ENCODE data around the gene MAPK1. TPM values are rescaled to one million over a fixed set of nuclear protein-coding genes. Genes with fewer than 3 reads are reported as not detected.

The MAPK1 gene
- total and polyA plus RNA-seq, 4 experiments from 2014 or later: 73.8 to 117 (median 97.6) TPM

DNA sequence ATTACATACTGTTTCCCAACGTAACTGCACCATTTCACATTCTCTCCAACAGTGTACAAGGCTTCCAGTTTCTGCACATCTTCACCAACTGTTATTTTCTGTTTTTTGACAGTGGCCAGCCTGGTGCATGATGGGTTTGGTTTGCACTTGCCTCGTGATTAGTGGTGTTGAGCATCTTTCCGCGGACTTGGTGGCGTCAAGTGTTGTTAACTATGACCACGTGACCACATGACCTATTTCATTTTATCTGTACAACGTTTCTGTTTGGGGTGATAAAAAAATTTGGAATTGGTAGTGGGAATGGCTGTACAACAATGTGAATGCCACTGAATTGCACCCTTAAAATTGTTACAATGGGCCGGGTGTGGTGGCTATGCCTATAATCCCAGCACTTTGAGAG lies 129.4 kb downstream of the MAPK1 start:
- Histone ChIP-seq H3K4me3 (ENCODE audit: low read length in 2 of 2) (no peak overlapping the region), H3K9me3 (ENCODE audit: control insufficient read depth in 1 of 2, low read length in 2 of 2) (no peaks in the 10 kb centered on the region), H3K27ac (ENCODE audit: low read depth, low read length) (no peak overlapping the region), H3K4me1 (ENCODE audit: insufficient read depth, low read length) (peaks cover 13% of the 10 kb centered on the region), H3K36me3 (ENCODE audit: insufficient read depth, low read length) (no peaks in the 10 kb centered on the region), H3K27me3 (ENCODE audit: insufficient read depth, low read length) (no peaks in the 10 kb centered on the region)
- Mint-ChIP-seq H3K4me1 (peaks cover 15 to 19% (median 17%) of the 10 kb centered on the region in 4 donors), H3K27me3 (no peaks in the 10 kb centered on the region), H3K4me3 (peak overlapping the region in 1 of 8 donors; percentile 5), H3K9me3 (no peaks in the 10 kb centered on the region), H3K27ac (peak overlapping the region in 2 of 7 donors; percentile 70 to 72), H3K36me3 (peaks cover 0 to 3% of the 10 kb centered on the region in 2 donors)
- intact Hi-C loops (cut with micrococcal nuclease): no loop called here
- DNase-seq: no peak
- ChIA-PET CTCF (ENCODE audit: partially characterized antibody) (no interaction called here), POLR2A (ENCODE audit: partially characterized antibody) (no interaction called here)

DNA sequence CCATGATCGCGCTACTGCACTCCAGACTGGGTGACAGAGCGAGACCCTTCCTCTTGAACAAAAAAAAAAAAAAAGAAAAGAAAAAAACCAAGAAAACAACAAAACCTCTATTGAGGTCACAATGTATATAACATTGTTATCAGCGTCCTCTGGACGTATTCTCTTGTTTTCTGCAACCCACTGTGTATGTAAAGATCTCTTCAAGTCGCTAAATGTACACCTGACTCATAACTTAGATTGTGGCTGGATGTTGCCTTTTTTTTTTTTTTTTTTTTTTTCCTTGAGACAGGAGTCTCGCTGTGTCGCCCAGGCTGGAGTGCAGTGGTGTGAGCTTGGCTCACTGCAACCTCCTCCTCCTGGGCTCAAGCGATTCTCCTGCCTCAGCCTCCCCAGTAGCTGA lies 130.5 kb downstream of the MAPK1 start:
- Histone ChIP-seq H3K27ac (ENCODE audit: low read depth, low read length) (no peak overlapping the region), H3K4me3 (ENCODE audit: low read length in 2 of 2) (no peak overlapping the region), H3K4me1 (ENCODE audit: insufficient read depth, low read length) (peaks cover 13% of the 10 kb centered on the region), H3K9me3 (ENCODE audit: control insufficient read depth in 1 of 2, low read length in 2 of 2) (no peaks in the 10 kb centered on the region), H3K27me3 (ENCODE audit: insufficient read depth, low read length) (no peaks in the 10 kb centered on the region), H3K36me3 (ENCODE audit: insufficient read depth, low read length) (no peaks in the 10 kb centered on the region)
- Mint-ChIP-seq H3K27me3 (no peaks in the 10 kb centered on the region), H3K9me3 (no peaks in the 10 kb centered on the region), H3K4me3 (peak overlapping the region in 5 of 8 donors; percentile 12 to 75 (median 38)), H3K27ac (peak overlapping the region in 1 of 7 donors; percentile 70), H3K36me3 (peaks cover 0 to 3% of the 10 kb centered on the region in 2 donors), H3K4me1 (peaks cover 15 to 19% (median 17%) of the 10 kb centered on the region in 4 donors)
- intact Hi-C loops (cut with micrococcal nuclease): no loop called here
- DNase-seq: no peak
- POLR2A ChIA-PET (ENCODE audit: partially characterized antibody): no interaction called here
- CTCF ChIA-PET (ENCODE audit: partially characterized antibody): no interaction called here

DNA sequence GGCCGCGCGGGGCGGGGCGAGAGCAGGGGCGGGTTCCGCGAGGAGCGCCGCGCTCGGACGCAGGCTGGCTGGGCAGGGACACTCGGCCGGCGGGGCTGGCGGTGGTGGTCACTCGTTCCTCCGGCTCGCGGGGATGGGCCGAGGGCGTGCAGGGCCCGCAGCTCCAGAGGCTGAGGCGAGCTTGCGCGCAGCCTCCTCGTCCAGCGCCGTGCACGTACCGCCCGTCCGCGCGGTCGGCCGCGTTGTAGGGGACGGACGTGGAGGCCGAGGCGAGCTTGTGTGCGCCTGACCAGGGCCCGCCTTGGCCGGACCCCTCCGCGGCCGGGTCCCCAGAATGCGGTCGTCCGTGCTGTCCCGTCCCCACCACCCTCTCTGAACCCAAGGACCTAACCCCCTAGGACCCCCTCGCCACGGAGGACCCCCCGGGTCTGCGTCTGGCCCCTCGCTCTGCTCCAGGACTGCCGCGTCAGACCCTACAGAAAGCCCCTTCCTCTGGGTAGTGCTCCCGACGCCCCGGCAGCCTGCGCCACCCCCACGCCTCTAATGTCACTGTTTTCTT lies 131.3 kb downstream of the MAPK1 start:
- Histone ChIP-seq H3K9me3 (ENCODE audit: control insufficient read depth in 1 of 2, low read length in 2 of 2) (no peaks in the 10 kb centered on the region), H3K4me3 (ENCODE audit: low read length in 2 of 2) (peak overlapping the region in 1 of 2 donors; percentile 47), H3K27me3 (ENCODE audit: insufficient read depth, low read length) (no peaks in the 10 kb centered on the region), H3K36me3 (ENCODE audit: insufficient read depth, low read length) (no peaks in the 10 kb centered on the region), H3K4me1 (ENCODE audit: insufficient read depth, low read length) (peaks cover 13% of the 10 kb centered on the region), H3K27ac (ENCODE audit: low read depth, low read length) (no peak overlapping the region)
- Mint-ChIP-seq H3K27ac (peak overlapping the region in 2 of 7 donors; percentile 70 to 91), H3K4me1 (peaks cover 15 to 19% (median 17%) of the 10 kb centered on the region in 4 donors), H3K4me3 (peak overlapping the region; percentile 65 to 75 (median 70)), H3K36me3 (peaks cover 0 to 3% of the 10 kb centered on the region in 2 donors), H3K9me3 (no peaks in the 10 kb centered on the region), H3K27me3 (no peaks in the 10 kb centered on the region)
- ChIA-PET POLR2A (ENCODE audit: partially characterized antibody) (interaction anchor here (0.6 to 2.3 kb wide), 17 partner anchors 8 to 217 kb away, joined by 3 to 33 read pairs (median 4); partner anchors contain the start of genes MAPK1, PPIL2, PPM1F and SDF2L1), CTCF (ENCODE audit: partially characterized antibody) (interaction anchor here (0.8 to 1.0 kb wide), 2 partner anchors 36 to 107 kb away, joined by 3 read pairs; no protein-coding TSS in a partner anchor)
- intact Hi-C loops (cut with micrococcal nuclease): no loop called here
- DNase-seq: no peak

DNA sequence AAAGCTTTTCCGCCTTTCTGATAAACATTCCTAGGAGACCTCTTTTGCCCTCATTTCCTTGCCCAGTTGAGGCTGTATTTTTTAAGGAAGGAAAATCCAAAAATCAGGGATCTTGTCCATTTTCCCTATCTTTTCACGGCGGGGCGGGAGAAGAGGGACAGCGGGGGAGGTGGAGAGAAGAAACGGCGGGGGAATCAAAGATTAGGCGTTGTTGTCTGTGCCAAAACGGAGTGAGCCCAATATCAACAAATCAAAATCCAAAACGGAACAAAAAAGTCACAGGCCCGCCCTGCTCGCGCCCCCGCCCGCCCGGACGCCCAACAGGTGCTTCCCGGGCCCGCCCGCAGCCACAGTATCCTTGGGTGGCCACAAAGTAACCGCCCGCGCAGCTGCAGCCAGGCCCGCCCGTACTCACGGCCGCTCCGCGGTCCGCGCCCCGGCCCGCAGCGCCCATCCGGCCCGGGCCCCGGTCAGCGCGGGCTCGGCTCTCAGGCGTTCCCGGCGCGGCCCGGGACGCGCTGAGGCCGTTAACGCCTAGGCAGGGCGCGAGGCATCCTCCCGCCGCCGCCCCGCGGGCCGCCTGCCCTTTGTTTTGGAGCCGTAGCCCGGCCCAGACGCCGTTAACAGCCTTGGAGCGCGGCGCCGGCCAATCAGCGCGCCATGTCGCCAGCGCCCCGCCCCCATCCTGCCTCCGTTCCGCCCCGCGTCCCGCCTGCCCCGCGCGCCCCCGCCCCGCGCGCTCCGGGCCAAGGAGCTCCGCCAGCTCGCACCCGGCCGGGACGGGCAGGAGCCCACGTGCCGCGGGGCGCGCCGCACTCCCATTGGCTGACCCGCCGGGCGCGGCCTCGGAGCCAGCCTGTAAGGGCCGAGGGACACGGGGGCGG lies 132.0 kb downstream of the MAPK1 start, which contains the start of gene YPEL1:
Gene YPEL1 (minus strand): TSS at position 595 of the 884 bp plus-strand sequence. CDS start 25,050 bp downstream, outside the sequence.
- ChIA-PET CTCF (ENCODE audit: partially characterized antibody) (interaction anchor here (0.8 to 1.0 kb wide), 2 partner anchors 37 to 106 kb away, joined by 3 read pairs; no protein-coding TSS in a partner anchor), POLR2A (ENCODE audit: partially characterized antibody) (interaction anchor here (0.6 to 2.3 kb wide), 20 partner anchors 9 to 218 kb away, joined by 3 to 33 read pairs (median 3); partner anchors contain the start of genes MAPK1, PPIL2, PPM1F and SDF2L1)
- H3K4me1 ChIP-seq (ENCODE audit: insufficient read depth, low read length): peaks cover 13% of the 10 kb centered on the region
- H3K27ac ChIP-seq (ENCODE audit: low read depth, low read length): peak within 1 kb of the TSS; percentile 63
- Mint-ChIP-seq H3K4me1 (peaks cover 15 to 21% (median 17%) of the 10 kb centered on the region in 4 donors), H3K27me3 (no peaks in the 10 kb centered on the region), H3K27ac (peak within 1 kb of the TSS; percentile 87 to 96 (median 93)), H3K4me3 (peak within 1 kb of the TSS; percentile 89 to 95 (median 94)), H3K9me3 (no peaks in the 10 kb centered on the region), H3K36me3 (peaks cover 0 to 4% of the 10 kb centered on the region in 2 donors)
- intact Hi-C loops (cut with micrococcal nuclease): loop anchor here (1.0 kb wide), 1 partner anchor 132 kb away; the partner anchor contains the start of gene MAPK1
- peak; percentile 94 to 99 (median 97) for DNase-seq
- H3K9me3 ChIP-seq (ENCODE audit: control insufficient read depth in 1 of 2, low read length in 2 of 2): no peaks in the 10 kb centered on the region
- H3K36me3 ChIP-seq (ENCODE audit: insufficient read depth, low read length): no peaks in the 10 kb centered on the region
- H3K4me3 ChIP-seq (ENCODE audit: low read length in 2 of 2): peak within 1 kb of the TSS; percentile 7 to 56
- no peaks in the 10 kb centered on the region for H3K27me3 ChIP-seq (ENCODE audit: insufficient read depth, low read length)

DNA sequence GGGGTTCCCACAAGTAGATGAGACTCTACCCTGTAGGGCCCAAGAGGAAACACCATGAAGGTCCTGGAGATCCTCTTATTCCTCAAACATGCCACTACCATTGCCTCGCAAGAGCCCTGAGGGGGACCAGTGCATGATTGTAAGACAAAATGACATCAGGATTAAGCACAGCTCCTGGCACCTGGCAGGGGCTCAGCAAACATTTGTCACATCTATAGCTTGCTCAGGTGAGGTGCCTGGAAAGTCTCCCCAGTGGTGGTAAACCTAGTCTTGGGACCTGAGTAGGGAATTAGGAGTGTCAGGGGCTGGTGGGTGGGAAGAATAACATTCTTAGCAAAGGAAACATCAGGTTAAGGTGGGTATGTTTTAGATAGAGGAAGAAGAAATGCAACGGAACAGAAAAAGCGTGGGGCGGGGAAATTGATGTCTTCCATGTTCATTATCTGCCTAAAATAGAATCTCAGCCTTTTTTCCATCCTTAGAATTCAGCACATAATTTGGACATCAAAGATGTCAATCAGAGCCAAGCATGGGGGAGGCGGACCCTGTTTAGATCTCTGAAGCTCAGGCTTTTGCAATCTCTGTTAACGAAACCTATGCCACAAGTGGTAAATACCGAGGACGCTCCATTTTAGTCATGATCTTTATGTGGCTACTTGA lies 132.8 kb downstream of the MAPK1 start:
- H3K27me3 ChIP-seq (ENCODE audit: insufficient read depth, low read length): no peaks in the 10 kb centered on the region
- no peaks in the 10 kb centered on the region for H3K36me3 ChIP-seq (ENCODE audit: insufficient read depth, low read length)
- H3K36me3 Mint-ChIP-seq: peaks cover 0 to 4% of the 10 kb centered on the region in 2 donors
- H3K9me3 ChIP-seq (ENCODE audit: control insufficient read depth in 1 of 2, low read length in 2 of 2): no peaks in the 10 kb centered on the region
- ChIA-PET CTCF (ENCODE audit: partially characterized antibody) (interaction anchor here (1.3 kb wide), 1 partner anchor 238 kb away, joined by 3 read pairs; no protein-coding TSS in a partner anchor), POLR2A (ENCODE audit: partially characterized antibody) (interaction anchor here (1.0 to 2.3 kb wide), 10 partner anchors 9 to 132 kb away, joined by 3 to 33 read pairs (median 3); partner anchors contain the start of gene MAPK1)
- peaks cover 14 to 19% (median 15%) of the 10 kb centered on the region in 4 donors for H3K4me1 Mint-ChIP-seq
- H3K4me3 Mint-ChIP-seq: peak overlapping the region; percentile 89 to 95 (median 94)
- peak overlapping the region; percentile 87 to 96 (median 93) for H3K27ac Mint-ChIP-seq
- H3K27ac ChIP-seq (ENCODE audit: low read depth, low read length): peak overlapping the region; percentile 63
- H3K27me3 Mint-ChIP-seq: no peaks in the 10 kb centered on the region
- H3K9me3 Mint-ChIP-seq: no peaks in the 10 kb centered on the region
- peak in 2 of 5 donors; percentile 8 to 23 for DNase-seq
- H3K4me1 ChIP-seq (ENCODE audit: insufficient read depth, low read length): peaks cover 13% of the 10 kb centered on the region
- intact Hi-C loops (cut with micrococcal nuclease): loop anchor here (1.0 kb wide), 1 partner anchor 133 kb away; the partner anchor contains the start of gene MAPK1
- peak overlapping the region; percentile 7 to 56 for H3K4me3 ChIP-seq (ENCODE audit: low read length in 2 of 2)

DNA sequence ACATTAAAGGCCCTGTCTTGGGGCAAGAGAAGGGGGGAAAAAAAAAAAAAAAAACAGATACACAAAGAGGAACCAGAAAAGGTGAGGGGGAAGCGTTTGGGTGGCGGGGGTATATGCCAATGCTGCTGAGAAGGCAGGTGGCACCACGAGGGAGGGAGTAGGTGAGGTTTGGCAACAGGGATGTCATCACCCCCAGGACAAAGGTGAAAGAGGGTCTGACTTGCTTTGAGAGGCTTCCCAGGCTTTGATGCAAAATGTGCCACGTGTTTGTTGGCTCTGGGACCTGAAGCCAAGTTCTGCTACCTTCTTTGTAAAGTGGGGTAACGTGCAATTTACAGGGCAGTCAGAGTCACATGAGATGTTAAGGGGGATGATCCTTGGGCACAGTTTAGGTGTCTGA lies 135.9 kb downstream of the MAPK1 start:
- Histone ChIP-seq H3K4me1 (ENCODE audit: insufficient read depth, low read length) (peaks cover 13% of the 10 kb centered on the region), H3K27ac (ENCODE audit: low read depth, low read length) (no peak overlapping the region), H3K4me3 (ENCODE audit: low read length in 2 of 2) (no peak overlapping the region), H3K36me3 (ENCODE audit: insufficient read depth, low read length) (no peaks in the 10 kb centered on the region), H3K9me3 (ENCODE audit: control insufficient read depth in 1 of 2, low read length in 2 of 2) (no peaks in the 10 kb centered on the region), H3K27me3 (ENCODE audit: insufficient read depth, low read length) (no peaks in the 10 kb centered on the region)
- DNase-seq: no peak
- peak overlapping the region in 1 of 7 donors; percentile 43 for H3K27ac Mint-ChIP-seq
- peaks cover 0 to 7% of the 10 kb centered on the region in 2 donors for H3K36me3 Mint-ChIP-seq
- no peaks in the 10 kb centered on the region for H3K27me3 Mint-ChIP-seq
- H3K4me1 Mint-ChIP-seq: peaks cover 16 to 26% (median 20%) of the 10 kb centered on the region in 4 donors
- H3K4me3 Mint-ChIP-seq: no peak overlapping the region
- ChIA-PET CTCF (ENCODE audit: partially characterized antibody) (no interaction called here), POLR2A (ENCODE audit: partially characterized antibody) (no interaction called here)
- intact Hi-C loops (cut with micrococcal nuclease): no loop called here
- H3K9me3 Mint-ChIP-seq: no peaks in the 10 kb centered on the region
